Fibroblast of lung (primary cell): Measurements from ENCODE around the gene LPGAT1. TPM values are rescaled to one million over a fixed set of nuclear protein-coding genes. Genes with fewer than 3 reads are reported as not detected.
"Not testable (repeated sequence)": the region's sequence is repeated elsewhere in the genome, so short reads cannot be mapped to it uniquely, and the experiment has no call there.

Source experiments
- DNase-seq, 2 donors: peaks; one replicate each; pipeline versions ENCODE4 v3.0.0 to v3.0.0-alpha.2; 2010; ENCODE audit warnings: low read depth in 2 of 2
- H2AFZ ChIP-seq: 2 replicates; pipeline ENCODE4 v1.5.1; 2012; ENCODE audit warnings: low read length, control low read depth, inconsistent platforms
- H3K27ac ChIP-seq: 2 replicates; pipeline ENCODE4 v1.5.1; 2011; ENCODE audit warnings: low read length, control low read depth; ENCODE audit not compliant: insufficient read depth
- H3K27me3 ChIP-seq: 2 replicates; pipeline ENCODE4 v1.5.1; 2011; ENCODE audit warnings: mild to moderate bottlenecking, low read length; ENCODE audit not compliant: control insufficient read depth, insufficient read depth
- H3K36me3 ChIP-seq: 2 replicates; pipeline ENCODE4 v1.5.1; 2011; ENCODE audit warnings: low read length; ENCODE audit not compliant: control insufficient read depth, insufficient read depth
- H3K4me1 ChIP-seq: 2 replicates; pipeline ENCODE4 v1.5.1; 2011; ENCODE audit warnings: low read length; ENCODE audit not compliant: control insufficient read depth, insufficient read depth; ENCODE audit errors: extremely low read depth
- H3K4me2 ChIP-seq: 2 replicates; pipeline ENCODE4 v1.5.1; 2011; ENCODE audit warnings: low read length, control low read depth; ENCODE audit not compliant: insufficient read depth; ENCODE audit errors: extremely low read depth
- H3K4me3 ChIP-seq, 4 experiments: fragments of 200-600 bp in 1 of 4; sonication (generic) in 1 of 4; replicated peaks in 1 of 4; 2 replicates each; pipeline ENCODE4 v1.5.1; 2011 to 2016; ENCODE audit warnings: low read length in 4 of 4, low read depth in 3 of 4, mild to moderate bottlenecking in 3 of 4, control low read depth in 2 of 4, inconsistent platforms in 1 of 4, mixed read lengths in 1 of 4; ENCODE audit not compliant: insufficient read depth in 1 of 4; ENCODE audit errors: control extremely low read depth in 1 of 4
- H3K79me2 ChIP-seq: 2 replicates; pipeline ENCODE4 v1.5.1; 2012; ENCODE audit warnings: mild to moderate bottlenecking, low read length, inconsistent platforms; ENCODE audit not compliant: control insufficient read depth, insufficient read depth
- H3K9ac ChIP-seq: 2 replicates; pipeline ENCODE4 v1.5.1; 2011; ENCODE audit warnings: mild to moderate bottlenecking, low read length, control low read depth; ENCODE audit not compliant: insufficient read depth
- H3K9me3 ChIP-seq: 2 replicates; pipeline ENCODE4 v1.5.1; 2012; ENCODE audit warnings: low read depth, low read length; ENCODE audit not compliant: control insufficient read depth, insufficient read depth
- H4K20me1 ChIP-seq: 2 replicates; pipeline ENCODE4 v1.5.1; 2011; ENCODE audit warnings: low read length; ENCODE audit not compliant: control insufficient read depth, insufficient read depth; ENCODE audit errors: extremely low read depth
- EZH2 ChIP-seq: IDR thresholded peaks from 2 replicates; pipeline ENCODE4 v1.5.1; 2012; ENCODE audit warnings: low read length, control low read depth, mild to moderate bottlenecking; ENCODE audit errors: missing control alignments
- polyA plus RNA-seq, 2 donors: library from polyadenylated mRNA; depleted of rRNA in 1 of 2; stranded (reverse) in 1 of 2; unstranded in 1 of 2; fragments of >200 nt; gene quantifications; 2 replicates each; pipeline ENCODE4 v1.2.1, GENCODE V29; 2011 to 2012; ENCODE audit warnings: missing spikeins in 1 of 2
- total RNA-seq: library from RNA; depleted of rRNA; stranded (reverse); fragments of >200 nt; gene quantifications from 2 replicates; pipeline ENCODE4 v1.2.1, GENCODE V29; 2014
- TF ChIP-seq, protein P1 (sequence below), 2 donors: IDR thresholded peaks in 1 of 2; conservative IDR thresholded peaks in 1 of 2; 1 replicate in 1 of 2; 2 replicates in 1 of 2; pipeline ENCODE4 v1.5.1; 2011 to 2012; ENCODE audit warnings: low read length in 2 of 2, control low read depth in 1 of 2, inconsistent platforms in 1 of 2, low read depth in 1 of 2, mild to moderate bottlenecking in 1 of 2

The LPGAT1 gene
- total and polyA plus RNA-seq, 2 donors (not counting 1 experiment from before 2014, with no cell fraction given): 20.7 to 34.7 TPM

DNA sequence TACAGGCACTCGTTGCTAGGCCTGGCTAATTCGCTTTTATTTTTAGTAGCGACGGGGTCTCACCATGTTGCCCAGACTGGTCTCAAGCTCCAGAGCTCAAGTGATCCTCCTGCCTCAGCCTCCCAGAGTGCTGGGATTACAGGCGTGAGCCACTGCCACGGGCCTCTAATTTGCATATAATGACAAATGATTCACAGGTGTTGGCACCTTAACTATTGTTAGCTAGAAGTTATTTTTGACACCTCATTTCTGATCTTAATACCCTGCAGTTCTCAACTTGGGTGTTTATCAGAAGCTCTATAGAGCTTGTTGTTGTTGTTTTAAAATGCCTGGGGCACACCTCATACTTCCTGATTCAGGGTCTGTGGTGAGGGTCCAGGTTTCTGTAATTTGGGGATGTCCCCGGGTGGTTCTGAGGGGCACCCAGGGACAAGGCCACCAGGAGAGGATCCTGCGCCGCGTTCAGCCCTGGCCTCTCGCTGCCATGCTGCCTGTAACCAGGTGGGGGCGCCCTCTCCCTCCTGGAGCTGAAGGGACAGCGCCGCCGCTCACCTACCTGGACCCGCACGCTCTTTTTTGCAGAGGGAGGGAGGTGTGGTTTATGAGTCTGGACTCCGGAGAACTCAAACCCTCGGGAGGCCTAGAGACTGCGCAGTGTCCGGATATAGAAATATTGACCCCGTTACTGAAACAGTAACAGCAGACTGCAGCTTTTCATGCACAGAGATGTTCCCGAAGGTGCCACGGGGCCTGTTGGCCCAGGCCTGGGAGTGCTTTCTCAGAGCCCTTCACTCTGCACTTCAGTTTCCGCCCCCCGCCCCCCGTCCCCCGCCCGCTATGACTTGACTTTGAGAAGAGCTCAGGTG lies 132.2 kb downstream of the LPGAT1 start:
- H3K4me3 ChIP-seq: peak overlapping the region in 1 of 4 experiments; percentile 29
- H2AFZ ChIP-seq: no peak overlapping the region

DNA sequence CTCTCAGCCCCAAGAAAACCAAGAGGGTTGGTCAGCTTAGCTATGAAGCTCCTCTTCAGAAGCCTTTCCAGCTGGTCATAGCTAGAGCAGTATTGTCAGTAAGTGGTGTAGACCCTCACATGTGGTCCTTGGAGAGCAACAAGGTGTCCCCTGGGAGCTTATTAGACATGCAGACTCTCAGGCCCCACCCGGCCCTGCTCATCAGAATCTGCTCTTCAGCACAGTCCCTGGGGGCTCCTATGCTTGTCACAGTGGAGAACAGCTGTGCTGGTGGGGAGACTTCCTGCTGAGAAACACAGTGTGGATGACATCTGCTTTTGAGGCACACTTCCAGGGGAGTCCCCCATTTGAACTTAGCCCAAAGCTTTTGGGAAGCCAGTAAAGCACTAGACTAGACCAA lies 133.2 kb downstream of the LPGAT1 start:
- TF ChIP-seq, protein P1, sequence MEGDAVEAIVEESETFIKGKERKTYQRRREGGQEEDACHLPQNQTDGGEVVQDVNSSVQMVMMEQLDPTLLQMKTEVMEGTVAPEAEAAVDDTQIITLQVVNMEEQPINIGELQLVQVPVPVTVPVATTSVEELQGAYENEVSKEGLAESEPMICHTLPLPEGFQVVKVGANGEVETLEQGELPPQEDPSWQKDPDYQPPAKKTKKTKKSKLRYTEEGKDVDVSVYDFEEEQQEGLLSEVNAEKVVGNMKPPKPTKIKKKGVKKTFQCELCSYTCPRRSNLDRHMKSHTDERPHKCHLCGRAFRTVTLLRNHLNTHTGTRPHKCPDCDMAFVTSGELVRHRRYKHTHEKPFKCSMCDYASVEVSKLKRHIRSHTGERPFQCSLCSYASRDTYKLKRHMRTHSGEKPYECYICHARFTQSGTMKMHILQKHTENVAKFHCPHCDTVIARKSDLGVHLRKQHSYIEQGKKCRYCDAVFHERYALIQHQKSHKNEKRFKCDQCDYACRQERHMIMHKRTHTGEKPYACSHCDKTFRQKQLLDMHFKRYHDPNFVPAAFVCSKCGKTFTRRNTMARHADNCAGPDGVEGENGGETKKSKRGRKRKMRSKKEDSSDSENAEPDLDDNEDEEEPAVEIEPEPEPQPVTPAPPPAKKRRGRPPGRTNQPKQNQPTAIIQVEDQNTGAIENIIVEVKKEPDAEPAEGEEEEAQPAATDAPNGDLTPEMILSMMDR (conservative IDR thresholded peaks at IDR 0.05 in 1 of 2, IDR thresholded peaks at IDR 0.05 in 1 of 2; ENCODE audit: low read depth in 1 of 2, low read length in 2 of 2): no peak
- TF ChIP-seq EZH2: no peak
- Histone ChIP-seq H2AFZ (no peak overlapping the region), H3K36me3 (no peaks in the 10 kb centered on the region), H3K9me3 (no peaks in the 10 kb centered on the region), H3K27me3 (peaks cover 2% of the 10 kb centered on the region), H3K4me3 (no peak overlapping the region), H3K4me2 (no peak overlapping the region), H3K4me1 (no peaks in the 10 kb centered on the region), H3K9ac (no peak overlapping the region), H3K27ac (no peak overlapping the region), H3K79me2 (no peaks in the 10 kb centered on the region), H4K20me1 (no peaks in the 10 kb centered on the region)
- no peak for DNase-seq

More for the DNA sequence above, 132.2 kb downstream of the LPGAT1 start:
- H3K4me1 ChIP-seq: no peaks in the 10 kb centered on the region
- H3K9ac ChIP-seq: no peak overlapping the region
- TF ChIP-seq EZH2: no peak
- TF ChIP-seq, protein P1 (conservative IDR thresholded peaks at IDR 0.05 in 1 of 2, IDR thresholded peaks at IDR 0.05 in 1 of 2; ENCODE audit: low read depth in 1 of 2, low read length in 2 of 2): peak; percentile 87 to 94
- H4K20me1 ChIP-seq: no peaks in the 10 kb centered on the region
- H3K9me3 ChIP-seq: no peaks in the 10 kb centered on the region
- peaks cover 2% of the 10 kb centered on the region for H3K27me3 ChIP-seq
- H3K27ac ChIP-seq: no peak overlapping the region
- H3K36me3 ChIP-seq: no peaks in the 10 kb centered on the region
- H3K4me2 ChIP-seq: peak overlapping the region; percentile 18
- peak; percentile 49 to 53 for DNase-seq
- no peaks in the 10 kb centered on the region for H3K79me2 ChIP-seq

DNA sequence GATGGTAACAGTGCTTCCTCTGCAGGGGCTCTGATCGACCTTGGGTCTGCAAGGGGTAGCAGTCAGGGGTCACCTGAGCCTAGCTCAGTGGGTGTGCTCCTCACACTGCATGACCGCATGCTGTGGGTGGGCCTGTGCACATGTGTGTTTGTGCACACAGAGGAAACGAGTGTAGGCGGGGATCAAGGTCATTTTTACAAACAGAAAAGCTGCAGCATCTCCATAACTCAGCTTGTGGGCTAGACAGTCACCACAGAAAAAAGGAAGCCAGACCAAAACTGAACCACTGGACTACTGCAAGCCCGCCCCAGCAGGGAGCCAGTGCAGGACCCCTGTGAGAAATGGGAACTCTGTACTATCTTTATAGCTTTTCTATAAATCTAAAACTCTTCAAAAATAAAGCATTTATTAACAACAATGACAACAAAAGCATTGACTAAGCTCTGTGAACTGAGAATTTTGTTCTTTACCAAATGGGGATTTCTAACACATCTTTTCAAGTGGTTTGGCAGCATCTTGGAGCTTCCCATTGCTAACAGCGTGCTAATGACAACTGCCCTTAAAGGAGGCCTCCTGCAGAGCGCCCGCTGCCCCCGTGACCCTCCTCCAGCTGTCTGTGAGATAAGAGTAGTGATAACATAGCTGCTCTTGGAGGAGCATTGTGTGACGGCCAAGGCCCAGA lies 135.3 kb downstream of the LPGAT1 start:
- Histone ChIP-seq H2AFZ (no peak overlapping the region), H3K9me3 (no peaks in the 10 kb centered on the region), H3K36me3 (no peaks in the 10 kb centered on the region), H4K20me1 (no peaks in the 10 kb centered on the region), H3K4me3 (no peak overlapping the region), H3K9ac (no peak overlapping the region), H3K79me2 (no peaks in the 10 kb centered on the region), H3K4me1 (no peaks in the 10 kb centered on the region), H3K27ac (no peak overlapping the region), H3K27me3 (peaks cover 2% of the 10 kb centered on the region), H3K4me2 (no peak overlapping the region)
- TF ChIP-seq EZH2: no peak
- TF ChIP-seq, protein P1 (conservative IDR thresholded peaks at IDR 0.05 in 1 of 2, IDR thresholded peaks at IDR 0.05 in 1 of 2; ENCODE audit: low read depth in 1 of 2, low read length in 2 of 2): no peak
- DNase-seq: no peak

DNA sequence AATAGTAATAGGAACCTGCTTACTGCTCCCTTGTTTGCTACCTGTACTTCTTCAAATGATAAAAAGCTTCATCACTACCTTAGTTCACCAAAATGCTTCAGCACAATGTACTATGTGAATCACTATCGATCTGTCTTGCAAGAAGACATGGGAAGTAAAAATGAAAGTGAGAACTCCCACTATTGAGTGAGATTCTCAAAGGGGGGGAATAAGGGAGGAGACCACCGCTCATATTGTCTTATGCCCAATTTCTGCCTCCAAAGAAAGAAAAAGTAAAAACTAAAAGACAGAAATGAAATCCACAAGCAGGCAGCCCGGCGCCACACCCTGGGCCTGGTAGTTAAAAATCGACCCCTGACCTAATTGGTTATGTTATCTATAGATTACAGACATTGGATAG lies 136.7 kb downstream of the LPGAT1 start:
- not testable (repeated sequence) for H3K27me3 ChIP-seq, H3K79me2 ChIP-seq, H4K20me1 ChIP-seq, H3K9ac ChIP-seq, H3K4me2 ChIP-seq, H3K9me3 ChIP-seq, H3K27ac ChIP-seq, DNase-seq, H3K36me3 ChIP-seq, H2AFZ ChIP-seq, H3K4me1 ChIP-seq, H3K4me3 ChIP-seq
